Subcutaneous abdominal adipose tissue (tissue), 5 donors: ENCODE measurements around the gene KLHDC2.
"Not testable (repeated sequence)": the region's sequence is repeated elsewhere in the genome, so short reads cannot be mapped to it uniquely, and the experiment has no call there.

ENCODE experiments used
- H3K27ac ChIP-seq: one replicate; pipeline ENCODE4 v1.7.0; 2013; ENCODE audit warnings: low read depth, mild to moderate bottlenecking, inconsistent platforms, low read length, moderate library complexity
- H3K27me3 ChIP-seq, 5 donors: one replicate each; pipeline ENCODE4 v1.7.0; 2013; ENCODE audit warnings: low read length in 5 of 5, inconsistent platforms in 1 of 5; ENCODE audit not compliant: control insufficient read depth in 5 of 5, insufficient read depth in 4 of 5
- H3K36me3 ChIP-seq, 5 donors: one replicate each; pipeline ENCODE4 v1.7.0; 2013; ENCODE audit warnings: low read length in 5 of 5; ENCODE audit not compliant: control insufficient read depth in 5 of 5, insufficient read depth in 5 of 5
- H3K4me1 ChIP-seq, 5 donors: one replicate each; pipeline ENCODE4 v1.7.0; 2013; ENCODE audit warnings: low read length in 5 of 5, mild to moderate bottlenecking in 3 of 5, moderate library complexity in 1 of 5; ENCODE audit not compliant: control insufficient read depth in 5 of 5, insufficient read depth in 5 of 5
- H3K4me3 ChIP-seq, 5 donors: one replicate each; pipeline ENCODE4 v1.7.0; 2013; ENCODE audit warnings: low read length in 5 of 5, low read depth in 1 of 5
- H3K9ac ChIP-seq, 5 donors: one replicate each; pipeline ENCODE4 v1.7.0; 2013; ENCODE audit warnings: low read length in 5 of 5, mild to moderate bottlenecking in 4 of 5, moderate library complexity in 3 of 5
- H3K9me3 ChIP-seq, 5 donors: one replicate each; pipeline ENCODE4 v1.7.0; 2013; ENCODE audit warnings: low read length in 5 of 5; ENCODE audit not compliant: control insufficient read depth in 5 of 5
- donor health status: healthy.
- donor health status: healthy.
- donor health status: healthy.
- donor health status: healthy.
- donor health status: healthy.

The KLHDC2 gene

DNA sequence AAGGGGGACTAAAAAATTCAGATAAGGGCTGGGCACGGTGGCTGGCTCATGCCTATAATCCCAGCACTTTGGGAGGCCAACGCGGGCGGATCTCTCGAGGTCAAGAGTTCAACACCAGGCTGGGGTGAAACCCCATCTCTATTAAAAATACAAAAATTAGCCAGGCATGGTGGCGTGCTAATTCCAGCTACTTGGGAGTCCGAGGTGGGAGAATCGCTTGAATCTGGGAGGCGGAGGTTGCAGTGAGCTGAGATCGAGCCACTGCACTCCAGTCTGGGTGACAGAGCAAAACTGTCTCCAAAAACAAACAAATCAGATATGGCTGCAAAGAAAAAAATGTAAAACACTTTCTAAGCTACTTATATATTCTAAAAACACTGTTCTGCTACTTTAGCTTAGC lies 3.7 kb downstream of the KLHDC2 start:
- not testable (repeated sequence) for H3K9ac ChIP-seq, H3K4me3 ChIP-seq, H3K9me3 ChIP-seq, H3K27ac ChIP-seq, H3K27me3 ChIP-seq
- Histone ChIP-seq H3K4me1 (peaks cover 13 to 34% (median 33%) of the 10 kb centered on the region in 5 donors), H3K36me3 (peaks cover 24 to 34% (median 27%) of the 10 kb centered on the region in 5 donors)

DNA sequence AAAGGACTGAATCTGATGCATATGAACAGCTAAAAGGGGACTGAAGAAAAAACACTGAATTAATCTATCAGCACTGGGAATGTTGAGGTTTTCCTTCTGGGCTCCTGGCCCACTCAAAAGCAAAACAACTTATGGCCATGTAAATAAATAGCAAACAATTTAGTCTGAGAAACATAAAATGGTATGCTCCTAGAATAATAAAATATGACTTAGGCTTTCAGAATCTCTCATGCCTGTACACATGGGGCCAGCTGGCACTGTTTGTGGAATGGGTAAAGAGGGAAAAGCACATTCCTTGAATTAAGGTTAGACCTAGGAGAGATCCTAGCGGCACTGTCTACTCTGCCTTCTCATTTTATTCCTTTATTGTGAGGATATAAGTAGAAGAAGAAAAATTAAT lies 6.2 kb downstream of the KLHDC2 start:
- Histone ChIP-seq H3K4me1 (peaks cover 10 to 27% (median 19%) of the 10 kb centered on the region in 5 donors), H3K27ac (no peak overlapping the region), H3K4me3 (no peak overlapping the region), H3K27me3 (no peaks in the 10 kb centered on the region), H3K9ac (peak overlapping the region in 1 of 5 donors; percentile 26), H3K9me3 (no peaks in the 10 kb centered on the region), H3K36me3 (peaks cover 40 to 51% (median 45%) of the 10 kb centered on the region in 5 donors)

DNA sequence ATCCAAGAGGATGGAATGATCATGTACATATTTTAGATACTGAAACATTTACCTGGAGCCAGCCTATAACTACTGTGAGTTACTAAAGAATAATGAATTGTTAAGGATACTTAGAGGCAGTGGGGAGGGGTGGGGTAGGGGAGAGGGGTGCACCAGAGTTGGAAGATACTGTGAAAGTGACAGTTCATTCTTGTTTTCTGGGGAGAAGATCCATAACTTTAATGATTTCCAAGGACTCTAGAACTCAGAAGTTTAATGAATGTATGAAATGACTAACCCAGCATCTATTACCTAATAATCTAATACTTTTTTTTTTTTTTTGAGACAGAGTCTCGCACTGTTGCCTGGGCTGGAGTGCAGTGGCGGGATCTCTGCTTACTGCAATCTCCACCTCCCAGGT lies 10.5 kb downstream of the KLHDC2 start:
- no peak overlapping the region for H3K9ac ChIP-seq
- H3K36me3 ChIP-seq: peaks cover 76 to 85% (median 77%) of the 10 kb centered on the region in 5 donors
- H3K4me3 ChIP-seq: no peak overlapping the region
- no peaks in the 10 kb centered on the region for H3K9me3 ChIP-seq
- no peak overlapping the region for H3K27ac ChIP-seq
- no peaks in the 10 kb centered on the region for H3K27me3 ChIP-seq
- H3K4me1 ChIP-seq: peaks cover 0 to 5% (median 0%) of the 10 kb centered on the region in 5 donors

DNA sequence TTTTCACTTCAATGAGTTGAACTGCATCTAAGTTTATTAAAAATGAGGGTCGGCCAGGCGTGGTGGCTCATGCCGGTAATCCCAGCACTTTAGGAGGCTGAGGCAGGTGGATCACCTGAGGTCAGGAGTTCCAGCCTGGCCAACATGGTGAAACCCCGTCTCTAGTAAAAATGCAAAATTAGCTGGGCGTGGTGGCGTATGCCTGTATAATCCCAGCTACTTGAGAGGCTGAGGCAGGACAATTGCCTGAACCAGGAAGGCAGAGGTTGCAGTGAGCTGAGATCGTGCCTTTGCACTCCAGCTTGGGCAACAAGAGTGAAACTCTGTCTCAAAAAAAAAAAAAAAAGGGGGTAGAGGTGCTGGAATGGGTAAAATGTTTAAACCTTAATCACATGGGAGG lies 13.1 kb downstream of the KLHDC2 start:
- peaks cover 79 to 90% (median 82%) of the 10 kb centered on the region in 5 donors for H3K36me3 ChIP-seq
- not testable (repeated sequence) for H3K9me3 ChIP-seq, H3K9ac ChIP-seq, H3K27ac ChIP-seq, H3K4me1 ChIP-seq, H3K4me3 ChIP-seq, H3K27me3 ChIP-seq

DNA sequence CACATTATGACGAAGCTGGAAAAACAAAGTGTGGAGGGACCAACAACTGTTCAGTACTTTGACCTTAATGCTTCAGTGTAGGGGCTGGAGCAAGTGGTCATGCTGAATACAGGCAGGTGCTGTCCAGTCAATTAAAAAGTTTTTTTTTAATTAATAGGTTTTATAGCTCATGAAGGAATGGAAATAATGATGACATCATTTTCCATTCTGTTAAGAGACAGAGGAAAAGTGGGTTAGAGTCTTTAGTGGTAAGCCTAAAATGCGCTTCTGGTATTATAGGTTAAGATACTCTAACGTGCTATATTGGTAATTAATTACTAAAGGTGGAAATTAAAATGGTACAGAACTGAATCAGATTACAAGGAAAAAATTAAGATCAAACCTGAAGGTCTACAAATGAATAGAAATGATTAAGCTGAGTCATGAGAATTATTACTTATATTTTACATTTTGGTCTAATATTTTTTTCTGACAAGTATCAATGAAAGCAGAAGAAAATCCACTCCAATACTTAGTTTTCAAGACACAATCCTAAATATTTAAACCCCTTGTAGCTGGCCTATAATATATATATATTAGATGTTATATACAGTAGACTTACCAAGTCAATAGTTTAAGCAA lies 15.6 kb downstream of the KLHDC2 start:
- Histone ChIP-seq H3K4me3 (no peak overlapping the region), H3K9ac (no peak overlapping the region), H3K9me3 (no peaks in the 10 kb centered on the region), H3K27me3 (no peaks in the 10 kb centered on the region), H3K4me1 (no peaks in the 10 kb centered on the region), H3K27ac (no peak overlapping the region), H3K36me3 (peaks cover 72 to 97% (median 82%) of the 10 kb centered on the region in 5 donors)

DNA sequence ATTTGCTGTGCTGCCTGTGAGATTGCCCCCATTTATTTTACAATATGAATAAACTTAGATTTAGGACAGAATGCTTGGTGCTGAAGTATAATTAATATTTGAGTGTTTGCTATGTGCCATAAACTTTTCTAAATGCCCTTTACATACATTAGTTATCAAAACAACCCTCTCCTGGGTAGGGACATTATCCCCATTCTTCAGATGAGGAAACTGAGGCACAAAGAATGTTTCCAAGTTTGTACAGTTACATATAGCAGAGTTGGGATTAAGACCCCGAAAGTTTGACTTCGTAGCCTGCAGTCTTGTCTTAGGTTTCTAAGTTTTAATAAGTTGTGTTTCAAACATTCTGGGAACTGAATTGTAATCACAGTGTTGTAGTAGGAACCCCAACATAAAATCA lies 18.4 kb downstream of the KLHDC2 start:
- Histone ChIP-seq H3K27me3 (no peaks in the 10 kb centered on the region), H3K9ac (no peak overlapping the region), H3K9me3 (no peaks in the 10 kb centered on the region), H3K36me3 (peaks cover 69 to 96% (median 75%) of the 10 kb centered on the region in 5 donors), H3K27ac (no peak overlapping the region), H3K4me3 (no peak overlapping the region), H3K4me1 (no peaks in the 10 kb centered on the region)

DNA sequence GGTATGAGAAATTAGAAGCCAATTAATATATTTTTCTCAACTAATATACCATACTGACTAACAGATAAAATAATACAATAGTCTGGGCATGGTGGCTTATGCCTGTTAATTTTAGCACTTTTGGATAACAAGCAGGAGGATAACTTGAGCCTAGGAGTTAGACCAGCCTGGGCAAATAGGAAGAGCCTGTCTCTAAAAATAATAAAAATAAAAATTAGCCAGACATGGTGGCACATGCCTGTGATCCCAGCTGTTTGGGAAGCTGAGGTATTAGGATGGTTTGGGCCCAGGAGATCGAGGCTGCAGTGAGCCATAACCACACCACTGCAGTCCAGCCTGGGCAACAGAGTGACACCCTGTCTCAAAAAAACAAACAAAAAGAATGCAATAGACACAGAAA lies 24.7 kb downstream of the KLHDC2 start:
- H3K4me3 ChIP-seq: no peak overlapping the region
- H3K9me3 ChIP-seq: no peaks in the 10 kb centered on the region
- no peak overlapping the region for H3K9ac ChIP-seq
- H3K4me1 ChIP-seq: no peaks in the 10 kb centered on the region
- H3K36me3 ChIP-seq: peaks cover 44 to 78% (median 52%) of the 10 kb centered on the region in 5 donors
- no peaks in the 10 kb centered on the region for H3K27me3 ChIP-seq
- H3K27ac ChIP-seq: no peak overlapping the region

DNA sequence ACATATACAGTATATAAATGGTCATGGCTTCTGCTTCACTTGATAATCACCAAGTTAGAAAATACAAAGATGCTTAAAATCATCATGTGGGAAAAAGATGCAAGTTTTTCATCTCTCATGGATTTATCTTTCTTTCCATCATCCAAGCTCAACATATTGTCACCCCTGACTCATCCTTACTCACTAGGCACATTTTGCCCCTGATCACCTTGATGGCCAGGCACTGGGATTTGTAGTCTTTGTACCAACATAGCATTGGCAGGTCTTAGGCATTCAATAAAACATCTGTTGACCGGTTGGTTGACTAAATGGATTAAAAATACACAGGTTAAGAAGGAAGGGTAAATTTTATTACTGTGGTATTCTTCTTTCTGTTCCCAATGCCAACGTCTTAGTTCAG lies 28.1 kb downstream of the KLHDC2 start:
- H3K27ac ChIP-seq: no peak overlapping the region
- no peak overlapping the region for H3K9ac ChIP-seq
- H3K4me1 ChIP-seq: no peaks in the 10 kb centered on the region
- peaks cover 51 to 81% (median 66%) of the 10 kb centered on the region in 5 donors for H3K36me3 ChIP-seq
- H3K4me3 ChIP-seq: no peak overlapping the region
- no peaks in the 10 kb centered on the region for H3K9me3 ChIP-seq
- H3K27me3 ChIP-seq: no peaks in the 10 kb centered on the region

DNA sequence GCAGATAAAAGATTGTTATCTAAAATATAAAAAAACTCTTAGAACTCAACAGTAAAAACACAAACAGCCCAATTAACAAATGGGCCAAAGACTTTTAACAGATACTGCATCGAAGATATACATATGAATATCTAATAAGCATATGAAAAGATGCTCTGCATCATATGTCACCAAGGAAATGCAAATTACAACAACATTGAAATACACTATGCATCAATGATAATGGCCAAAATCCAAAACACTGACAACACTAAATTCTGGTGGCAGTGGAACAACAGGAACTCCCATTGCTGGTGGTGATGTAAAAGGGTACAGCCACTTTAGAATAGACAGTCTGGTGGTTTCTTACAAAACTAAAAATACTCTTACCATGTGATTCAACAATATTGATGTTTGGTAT lies 40.8 kb downstream of the KLHDC2 start:
- Histone ChIP-seq H3K36me3 (peaks cover 37 to 81% (median 59%) of the 10 kb centered on the region in 5 donors), H3K9ac (no peak overlapping the region), H3K9me3 (no peaks in the 10 kb centered on the region), H3K27ac (no peak overlapping the region), H3K27me3 (no peaks in the 10 kb centered on the region), H3K4me3 (no peak overlapping the region), H3K4me1 (no peaks in the 10 kb centered on the region)

DNA sequence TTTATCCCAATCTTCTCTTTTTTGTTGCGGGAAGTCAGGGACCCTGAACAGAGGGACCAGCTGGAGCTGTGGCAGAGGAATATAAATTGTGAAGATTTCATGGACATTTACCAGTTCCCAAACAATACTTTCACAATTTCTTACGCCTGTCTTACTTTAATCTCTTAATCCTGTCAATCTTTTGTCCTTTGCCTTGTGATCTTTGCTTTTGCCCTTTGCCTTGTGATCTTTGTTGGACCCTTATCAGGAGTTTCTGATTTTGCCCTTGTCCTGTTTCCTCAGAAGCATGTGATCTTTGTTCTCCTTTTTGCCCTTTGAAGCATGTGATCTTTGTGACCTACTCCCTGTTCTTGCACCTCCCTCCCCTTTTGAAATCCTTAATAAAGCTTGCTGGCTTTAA lies 48.2 kb downstream of the KLHDC2 start:
- H3K36me3 ChIP-seq: peaks cover 43 to 74% (median 64%) of the 10 kb centered on the region in 5 donors
- not testable (repeated sequence) for H3K27me3 ChIP-seq, H3K9ac ChIP-seq, H3K4me1 ChIP-seq, H3K27ac ChIP-seq, H3K4me3 ChIP-seq
- peaks cover 0 to 11% (median 7%) of the 10 kb centered on the region in 5 donors for H3K9me3 ChIP-seq
